Caco-2 (cell line): ENCODE results near the gene FATE1. TPM values are rescaled to one million over a fixed set of nuclear protein-coding genes. Genes with fewer than 3 reads are reported as not detected.

Source experiments
- BruUV-seq: library from RNA; stranded (reverse); fragments of 400-500 nt; replicated peaks from 2 replicates; lab custom pipeline; 2021; lab: Mats Ljungman, UMichigan
- CTCF ChIA-PET: fragments of 300-600 bp; sonication (Branson Sonifier 250); formaldehyde crosslinking; loops from one replicate; lab custom pipeline; 2022; ENCODE audit warnings: antibody characterized with exemption; lab: Charles Lee
- POLR2A ChIA-PET: fragments of 300-600 bp; sonication (Branson Sonifier 250); formaldehyde crosslinking; loops from one replicate; lab custom pipeline; 2022; ENCODE audit warnings: antibody characterized with exemption; lab: Charles Lee
- DNase-seq, 2 experiments: peaks; one replicate each; pipeline versions ENCODE4 v3.0.0 to v3.0.0-alpha.2; 2020 to 2022
- H3K27me3 ChIP-seq: replicated peaks from 2 replicates; pipeline ENCODE4 v1.6.0; 2011; ENCODE audit warnings: low read length; ENCODE audit not compliant: control insufficient read depth, insufficient read depth
- H3K36me3 ChIP-seq: 2 replicates; pipeline ENCODE4 v1.5.1; 2011; ENCODE audit warnings: low read length; ENCODE audit not compliant: control insufficient read depth, insufficient read depth
- H3K4me1 ChIP-seq: fragments of 250-450 bp; sonication (Bioruptor Pico); 2 replicates; pipeline ENCODE4 v1.5.1; 2020; ENCODE audit warnings: mild to moderate bottlenecking
- H3K4me3 ChIP-seq: 2 replicates; pipeline ENCODE4 v1.5.1; 2011; ENCODE audit warnings: low read depth, mild to moderate bottlenecking, control low read depth, low read length
- H3K9me3 ChIP-seq: fragments of 250-450 bp; sonication (Bioruptor Pico); 2 replicates; pipeline ENCODE4 v1.5.1; 2020; ENCODE audit warnings: mild to moderate bottlenecking, moderate library complexity
- H3K27ac Mint-ChIP-seq: one replicate; pipeline ENCODE4 v1.8.0; 2022; ENCODE audit warnings: mixed read lengths; ENCODE audit not compliant: unreplicated experiment
- H3K27me3 Mint-ChIP-seq: one replicate; pipeline ENCODE4 v1.8.0; 2022; ENCODE audit warnings: mixed read lengths; ENCODE audit not compliant: insufficient read depth, unreplicated experiment
- H3K36me3 Mint-ChIP-seq: one replicate; pipeline ENCODE4 v1.8.0; 2022; ENCODE audit warnings: mild to moderate bottlenecking, mixed read lengths; ENCODE audit not compliant: insufficient read depth, unreplicated experiment
- H3K4me1 Mint-ChIP-seq: one replicate; pipeline ENCODE4 v1.8.0; 2022; ENCODE audit warnings: low read depth, mixed read lengths; ENCODE audit not compliant: unreplicated experiment
- H3K4me3 Mint-ChIP-seq: one replicate; pipeline ENCODE4 v1.8.0; 2022; ENCODE audit warnings: mild to moderate bottlenecking, moderate library complexity, mixed read lengths; ENCODE audit not compliant: unreplicated experiment
- H3K9me3 Mint-ChIP-seq: one replicate; pipeline ENCODE4 v1.8.0; 2022; ENCODE audit warnings: mixed read lengths; ENCODE audit not compliant: unreplicated experiment
- CTCF ChIP-seq, 2 experiments: fragments of 200-600 bp in 1 of 2; IDR thresholded peaks; 1 replicate in 1 of 2; 2 replicates in 1 of 2; pipeline versions ENCODE4 v1.5.1 to v1.8.0; 2011 to 2022; ENCODE audit warnings: antibody characterized with exemption in 1 of 2, control low read depth in 1 of 2, inconsistent platforms in 1 of 2, low read depth in 1 of 2, low read length in 1 of 2, mild to moderate bottlenecking in 1 of 2, moderate library complexity in 1 of 2; ENCODE audit not compliant: insufficient read depth in 1 of 2, severe bottlenecking in 1 of 2, unreplicated experiment in 1 of 2
- intact Hi-C: fragments of 100-400 bp; cut with micrococcal nuclease; formaldehyde crosslinking; loops from one replicate; pipeline ENCODE4 v1.10.0; 2022; ENCODE audit not compliant: unreplicated experiment
- total RNA-seq: library from RNA; stranded (reverse); gene quantifications from 2 replicates; pipeline ENCODE4 v1.2.3, GENCODE V29; 2022

Gene FATE1
- total RNA-seq, 1 experiment from 2014 or later, result not detected

GRCh38 chrX:151704041-151704663, 11.7 kb upstream of the FATE1 start:
- intact Hi-C loops, result no loop called here
- H3K4me1 Mint-ChIP-seq, result no peaks in the 10 kb centered on the region
- H3K9me3 ChIP-seq, result no peaks in the 10 kb centered on the region
- no peak overlapping the region for H3K4me3 Mint-ChIP-seq
- no peaks in the 10 kb centered on the region for H3K9me3 Mint-ChIP-seq
- H3K27ac Mint-ChIP-seq, result no peak overlapping the region
- TF ChIP-seq CTCF (IDR thresholded peaks at IDR 0.05; ENCODE audit: insufficient read depth in 1 of 2, low read depth in 1 of 2, low read length in 1 of 2, severe bottlenecking in 1 of 2, unreplicated experiment in 1 of 2), result no peak
- CTCF ChIA-PET, result no interaction called here
- H3K4me1 ChIP-seq, result no peaks in the 10 kb centered on the region
- no peak overlapping the region for H3K4me3 ChIP-seq
- H3K36me3 ChIP-seq, result no peaks in the 10 kb centered on the region
- POLR2A ChIA-PET, result no interaction called here
- no peaks in the 10 kb centered on the region for H3K36me3 Mint-ChIP-seq
- no peak for DNase-seq
- no peaks in the 10 kb centered on the region for H3K27me3 Mint-ChIP-seq
- H3K27me3 ChIP-seq, result no peaks in the 10 kb centered on the region; the same call in 1 of the 2 replicates
- no TSS peak for BruUV-seq

- no peak overlapping the region for H3K27ac Mint-ChIP-seq
- Histone ChIP-seq H3K4me1 (no peaks in the 10 kb centered on the region), H3K27me3 (no peaks in the 10 kb centered on the region; the same call in 1 of the 2 replicates), H3K4me3 (no peak overlapping the region), H3K36me3 (no peaks in the 10 kb centered on the region), H3K9me3 (no peaks in the 10 kb centered on the region)
- intact Hi-C loops, result no loop called here
- H3K9me3 Mint-ChIP-seq, result no peaks in the 10 kb centered on the region
- no peaks in the 10 kb centered on the region for H3K27me3 Mint-ChIP-seq
- BruUV-seq, result no TSS peak
- no peaks in the 10 kb centered on the region for H3K4me1 Mint-ChIP-seq
- TF ChIP-seq CTCF (IDR thresholded peaks at IDR 0.05; ENCODE audit: insufficient read depth in 1 of 2, low read depth in 1 of 2, low read length in 1 of 2, severe bottlenecking in 1 of 2, unreplicated experiment in 1 of 2), result no peak
- no peak for DNase-seq
- ChIA-PET POLR2A (no interaction called here), CTCF (no interaction called here)
- H3K4me3 Mint-ChIP-seq, result no peak overlapping the region
- H3K36me3 Mint-ChIP-seq, result no peaks in the 10 kb centered on the region
Measured at GRCh38 chrX:151708821-151709220, 7.0 kb upstream of the FATE1 start.

GRCh38 chrX:151710457-151710856, 5.4 kb upstream of the FATE1 start:
- TF ChIP-seq CTCF (IDR thresholded peaks at IDR 0.05; ENCODE audit: insufficient read depth in 1 of 2, low read depth in 1 of 2, low read length in 1 of 2, severe bottlenecking in 1 of 2, unreplicated experiment in 1 of 2), result no peak
- no peaks in the 10 kb centered on the region for H3K9me3 Mint-ChIP-seq
- intact Hi-C loops, result no loop called here
- H3K4me3 Mint-ChIP-seq, result no peak overlapping the region
- H3K27ac Mint-ChIP-seq, result no peak overlapping the region
- H3K36me3 Mint-ChIP-seq, result no peaks in the 10 kb centered on the region
- no peaks in the 10 kb centered on the region; the same call in 1 of the 2 replicates for H3K27me3 ChIP-seq
- H3K36me3 ChIP-seq, result no peaks in the 10 kb centered on the region
- ChIA-PET CTCF (no interaction called here), POLR2A (no interaction called here)
- no peak for DNase-seq
- H3K9me3 ChIP-seq, result no peaks in the 10 kb centered on the region
- no peaks in the 10 kb centered on the region for H3K4me1 ChIP-seq
- no peaks in the 10 kb centered on the region for H3K27me3 Mint-ChIP-seq
- H3K4me1 Mint-ChIP-seq, result no peaks in the 10 kb centered on the region
- H3K4me3 ChIP-seq, result no peak overlapping the region
- BruUV-seq, result no TSS peak
